Activated naive CD4-positive, alpha-beta T cell treated with anti-CD3 and anti-CD28 coated beads for 36 hours (primary cell): ENCODE results near the gene FARP1. TPM values are rescaled to one million over a fixed set of nuclear protein-coding genes. Genes with fewer than 3 reads are reported as not detected.

Experiments used
- CTCF ChIA-PET: fragments of 350-600 bp; sonication (Branson Sonifier 250); formaldehyde crosslinking; loops from one replicate; lab custom pipeline; 2021; ENCODE audit warnings: antibody characterized with exemption; lab: Charles Lee
- DNase-seq: peaks from one replicate; pipeline ENCODE4 v3.0.0-alpha.2; 2020
- H3K27ac Mint-ChIP-seq: one replicate; pipeline ENCODE4 v1.8.0; 2021; ENCODE audit warnings: mild to moderate bottlenecking, mixed read lengths
- H3K27me3 Mint-ChIP-seq: one replicate; pipeline ENCODE4 v1.8.0; 2021; ENCODE audit warnings: low read depth, mixed read lengths
- H3K36me3 Mint-ChIP-seq: one replicate; pipeline ENCODE4 v1.8.0; 2021; ENCODE audit warnings: low read depth, mixed read lengths
- H3K4me1 Mint-ChIP-seq: one replicate; pipeline ENCODE4 v1.8.0; 2021; ENCODE audit warnings: low read depth, mixed read lengths
- H3K4me3 Mint-ChIP-seq: one replicate; pipeline ENCODE4 v1.8.0; 2021; ENCODE audit warnings: mild to moderate bottlenecking, moderate library complexity, mixed read lengths
- H3K9me3 Mint-ChIP-seq: one replicate; pipeline ENCODE4 v1.8.0; 2021; ENCODE audit warnings: mixed read lengths
- intact Hi-C: fragments of 100-400 bp; cut with micrococcal nuclease; formaldehyde crosslinking; loops from one replicate; pipeline ENCODE4 v1.15.1; 2023
- total RNA-seq, 2 experiments: library from RNA; stranded (reverse); gene quantifications; one replicate each; pipeline ENCODE4 v1.2.3, GENCODE V29; 2021

FARP1 gene
- under 1 TPM; 0.27 to 0.38 TPM for total RNA-seq

DNA sequence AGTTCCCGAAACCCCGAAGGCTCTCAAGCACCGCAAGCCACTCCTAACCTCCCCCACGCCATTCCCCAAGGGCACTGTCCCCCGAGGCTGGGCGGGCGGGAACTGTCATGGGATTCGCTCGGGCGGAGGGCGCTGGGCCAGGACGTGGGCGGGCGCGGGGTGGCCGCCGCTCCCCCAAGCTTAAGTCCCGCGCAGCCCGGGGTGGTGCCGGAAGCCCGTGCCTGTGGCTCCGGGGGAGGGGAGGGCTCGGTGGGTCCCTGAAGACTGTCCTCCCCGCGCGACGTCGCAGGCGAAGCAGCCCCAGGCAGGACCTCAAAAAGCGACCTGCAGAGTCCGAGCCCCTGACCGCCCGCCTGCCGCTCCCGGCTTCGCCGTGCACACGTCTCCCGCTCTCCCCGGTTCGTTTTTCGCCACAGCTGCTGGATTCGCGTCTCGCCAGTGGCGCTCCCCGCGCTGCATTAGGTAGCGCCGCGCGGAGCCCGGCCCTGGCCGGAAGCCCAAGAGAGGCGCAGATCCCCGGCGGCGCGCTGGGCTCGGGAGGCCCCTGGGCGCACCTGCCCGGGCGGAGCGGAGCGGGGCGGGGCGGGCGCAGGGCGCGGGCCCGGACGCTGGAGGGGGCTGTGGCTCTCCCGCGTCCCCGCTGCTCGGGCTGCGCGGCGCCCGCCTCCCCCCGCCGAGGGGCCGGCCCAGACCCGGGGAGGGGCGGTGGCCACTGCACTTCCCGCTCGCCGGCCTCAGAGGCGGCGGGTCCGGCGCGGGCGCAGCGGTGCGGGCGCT is at the start of gene FARP1:
Gene FARP1, plus strand, starts transcription at position 715 of the 777 bp plus-strand sequence. CDS start 70,149 bp downstream, outside the sequence.
- Mint-ChIP-seq H3K27ac (no peak within 1 kb of the TSS), H3K36me3 (no peaks in the 10 kb centered on the region), H3K27me3 (peaks cover 52% of the 10 kb centered on the region), H3K4me3 (peak within 1 kb of the TSS; percentile 73), H3K9me3 (no peaks in the 10 kb centered on the region), H3K4me1 (peaks cover 9% of the 10 kb centered on the region)
- peak; percentile 62 for DNase-seq
- intact Hi-C loops = loop anchor here (1.0 to 5.0 kb wide), 3 partner anchors 165 to 530 kb away; no protein-coding TSS in a partner anchor
- CTCF ChIA-PET = interaction anchor here (0.5 kb wide), 1 partner anchor 514 kb away, joined by 3 read pairs; no protein-coding TSS in a partner anchor

DNA sequence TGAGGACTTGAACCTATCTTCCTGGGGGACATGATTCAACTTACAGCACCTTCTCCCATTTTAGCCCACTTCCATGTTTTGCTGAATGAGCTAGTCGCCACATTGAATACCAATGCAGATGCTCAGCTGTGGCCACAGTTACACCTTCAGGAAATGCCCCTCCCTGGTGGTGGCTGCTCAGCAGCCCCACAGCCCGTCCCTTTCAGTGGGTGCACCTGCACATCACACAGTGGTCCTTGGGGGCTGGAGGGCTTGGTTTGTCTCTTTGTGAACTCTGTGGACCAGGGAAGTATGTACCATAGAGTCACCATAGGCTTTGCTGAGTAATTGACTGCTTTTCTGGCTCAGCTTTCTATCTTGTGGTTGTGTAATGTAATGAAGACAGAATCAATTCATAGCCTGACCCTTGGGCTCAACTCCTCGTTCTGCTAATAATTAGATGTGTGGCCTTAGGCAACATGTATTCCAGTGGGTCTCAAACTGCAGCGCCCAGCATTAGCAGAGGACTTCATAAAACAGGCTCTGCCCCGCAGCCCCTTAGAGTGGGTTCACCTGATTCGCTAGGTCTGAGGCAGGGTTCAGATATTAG is 48.1 kb upstream of the FARP1 start:
- H3K27me3 Mint-ChIP-seq = peaks cover 6% of the 10 kb centered on the region
- no peak for DNase-seq
- no peaks in the 10 kb centered on the region for H3K4me1 Mint-ChIP-seq
- intact Hi-C loops = no loop called here
- H3K27ac Mint-ChIP-seq = no peak overlapping the region
- peaks cover 5% of the 10 kb centered on the region for H3K9me3 Mint-ChIP-seq
- no peak overlapping the region for H3K4me3 Mint-ChIP-seq
- CTCF ChIA-PET = no interaction called here
- no peaks in the 10 kb centered on the region for H3K36me3 Mint-ChIP-seq

DNA sequence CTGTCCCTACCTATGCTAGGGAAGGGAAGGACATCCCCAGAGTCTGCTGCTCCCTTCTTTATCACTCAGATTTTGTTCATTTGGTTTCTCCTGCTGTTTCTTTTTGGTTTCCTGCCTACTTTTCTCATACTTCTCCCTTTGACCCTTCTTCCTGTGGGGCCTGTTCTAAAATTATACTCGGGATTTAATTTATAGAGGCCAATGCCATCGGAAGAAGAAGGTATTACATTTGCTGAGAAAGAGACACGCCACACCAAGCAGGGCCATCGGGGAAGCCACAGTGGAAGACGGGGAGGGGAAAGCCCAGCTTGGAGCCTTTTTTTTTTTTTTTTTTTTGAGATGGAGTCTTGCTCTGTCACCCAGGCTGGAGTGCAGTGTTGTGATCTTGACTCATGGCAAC is 46.8 kb upstream of the FARP1 start:
- H3K9me3 Mint-ChIP-seq = peaks cover 2% of the 10 kb centered on the region
- CTCF ChIA-PET = no interaction called here
- no peak overlapping the region for H3K4me3 Mint-ChIP-seq
- no peaks in the 10 kb centered on the region for H3K36me3 Mint-ChIP-seq
- H3K4me1 Mint-ChIP-seq = no peaks in the 10 kb centered on the region
- H3K27ac Mint-ChIP-seq = no peak overlapping the region
- DNase-seq = no peak
- H3K27me3 Mint-ChIP-seq = peaks cover 6% of the 10 kb centered on the region
- intact Hi-C loops = no loop called here

DNA sequence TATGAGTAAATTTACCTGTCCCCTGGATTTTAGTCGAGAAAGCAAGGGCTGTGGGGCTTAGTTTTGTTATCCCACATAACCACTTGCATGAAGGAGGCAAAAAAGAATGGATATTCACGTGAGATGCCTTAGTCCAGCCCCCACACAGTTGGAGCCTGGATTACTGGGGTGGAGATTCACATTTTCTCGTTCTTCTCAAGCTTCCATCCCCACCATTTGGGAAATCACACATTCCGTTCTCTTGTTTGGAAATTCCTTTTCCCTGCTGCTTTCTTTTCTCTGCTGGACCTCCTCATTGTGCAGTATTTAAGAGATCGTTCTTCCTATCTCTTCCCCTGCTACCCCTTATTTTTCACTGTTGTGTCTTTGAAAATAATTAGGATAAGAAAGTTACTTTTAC is 45.1 kb upstream of the FARP1 start:
- Mint-ChIP-seq H3K9me3 (peaks cover 2% of the 10 kb centered on the region), H3K4me3 (no peak overlapping the region), H3K27ac (no peak overlapping the region), H3K36me3 (no peaks in the 10 kb centered on the region), H3K4me1 (no peaks in the 10 kb centered on the region), H3K27me3 (peaks cover 6% of the 10 kb centered on the region)
- CTCF ChIA-PET = no interaction called here
- no peak for DNase-seq
- intact Hi-C loops = no loop called here

- Mint-ChIP-seq H3K36me3 (no peaks in the 10 kb centered on the region), H3K27me3 (peaks cover 6% of the 10 kb centered on the region), H3K9me3 (no peaks in the 10 kb centered on the region), H3K4me3 (no peak overlapping the region), H3K27ac (no peak overlapping the region), H3K4me1 (no peaks in the 10 kb centered on the region)
- CTCF ChIA-PET = no interaction called here
- no peak for DNase-seq
- intact Hi-C loops = no loop called here
Observed at GRCh38 chr13:98098516-98098915, 44.4 kb upstream of the FARP1 start.

DNA sequence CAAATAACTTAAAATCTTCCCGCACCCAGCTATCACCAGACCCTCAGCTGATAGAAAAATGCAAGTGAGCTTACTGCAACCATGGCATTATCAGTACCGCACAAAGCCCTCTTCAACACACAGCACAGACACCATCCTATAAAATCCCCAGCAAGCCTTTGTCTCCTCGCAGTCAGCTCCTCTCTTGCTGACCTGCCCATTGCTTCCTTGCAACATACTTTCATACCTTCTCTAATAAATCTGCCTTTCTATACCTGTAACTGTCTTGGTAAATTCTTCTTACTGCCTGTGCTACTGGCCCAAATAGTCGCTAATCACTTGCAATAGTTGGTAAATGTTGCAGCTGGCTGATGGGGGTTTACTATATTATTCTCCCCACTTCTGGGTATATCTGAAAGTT is 43.3 kb upstream of the FARP1 start:
- intact Hi-C loops = no loop called here
- Mint-ChIP-seq H3K9me3 (no peaks in the 10 kb centered on the region), H3K27ac (no peak overlapping the region), H3K4me1 (no peaks in the 10 kb centered on the region), H3K4me3 (no peak overlapping the region), H3K27me3 (peaks cover 5% of the 10 kb centered on the region), H3K36me3 (no peaks in the 10 kb centered on the region)
- DNase-seq = no peak
- CTCF ChIA-PET = no interaction called here

GRCh38 chr13:98100481-98100880 is 42.4 kb upstream of the FARP1 start:
- CTCF ChIA-PET = no interaction called here
- Mint-ChIP-seq H3K27ac (no peak overlapping the region), H3K9me3 (no peaks in the 10 kb centered on the region), H3K4me1 (no peaks in the 10 kb centered on the region), H3K4me3 (no peak overlapping the region), H3K36me3 (no peaks in the 10 kb centered on the region), H3K27me3 (peaks cover 4% of the 10 kb centered on the region)
- intact Hi-C loops = no loop called here
- DNase-seq = no peak

GRCh38 chr13:98103531-98103930 is 39.4 kb upstream of the FARP1 start:
- Mint-ChIP-seq H3K27ac (no peak overlapping the region), H3K36me3 (no peaks in the 10 kb centered on the region), H3K9me3 (no peaks in the 10 kb centered on the region), H3K4me1 (no peaks in the 10 kb centered on the region), H3K4me3 (no peak overlapping the region), H3K27me3 (no peaks in the 10 kb centered on the region)
- intact Hi-C loops = no loop called here
- no peak for DNase-seq
- CTCF ChIA-PET = no interaction called here

DNA sequence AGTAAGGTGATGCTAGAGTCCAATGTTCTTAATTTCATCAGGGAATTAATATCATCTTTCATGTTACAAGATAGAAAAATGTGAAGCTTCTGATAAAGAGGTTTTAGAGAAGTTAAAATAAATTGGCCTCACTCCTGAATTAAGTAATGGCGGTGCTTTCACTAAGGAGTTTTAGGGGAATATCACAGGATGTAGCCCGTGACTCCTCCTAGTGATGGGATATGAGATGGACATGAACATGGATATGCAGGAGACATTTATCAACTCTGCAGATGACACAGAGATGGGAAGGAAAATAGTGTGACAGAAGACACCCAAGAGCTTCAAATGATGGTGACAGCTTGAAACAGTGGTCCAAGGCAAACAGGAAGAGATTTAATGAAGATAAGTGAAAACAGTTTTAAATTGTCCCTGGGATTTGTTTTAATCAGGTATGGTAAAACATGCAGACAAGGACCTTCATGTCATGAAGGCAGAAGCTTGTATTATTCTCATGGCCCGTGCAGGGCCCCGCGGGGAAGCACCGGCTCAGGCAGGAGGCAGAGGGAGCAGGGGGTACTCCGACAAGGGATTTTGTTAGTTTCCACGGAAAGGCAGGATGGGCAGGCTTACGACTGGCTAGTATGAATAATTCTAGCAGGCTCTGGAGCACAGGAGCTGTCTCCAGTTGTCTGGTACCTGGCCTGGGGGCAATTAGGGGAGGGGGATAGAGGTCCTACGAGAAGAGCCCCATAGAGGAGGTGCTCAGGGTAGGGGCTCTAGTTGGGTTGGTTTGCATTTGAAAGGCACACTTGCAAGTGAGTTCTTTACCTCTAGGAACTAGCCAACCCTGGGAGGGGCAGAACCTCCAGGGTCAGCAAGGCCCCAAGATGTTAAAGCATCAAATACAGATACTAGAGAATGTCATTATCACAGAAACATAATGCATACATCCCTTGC is 38.7 kb upstream of the FARP1 start:
- no peaks in the 10 kb centered on the region for H3K36me3 Mint-ChIP-seq
- H3K4me3 Mint-ChIP-seq = no peak overlapping the region
- no peaks in the 10 kb centered on the region for H3K9me3 Mint-ChIP-seq
- intact Hi-C loops = no loop called here
- H3K27me3 Mint-ChIP-seq = no peaks in the 10 kb centered on the region
- DNase-seq = no peak
- H3K27ac Mint-ChIP-seq = no peak overlapping the region
- no peaks in the 10 kb centered on the region for H3K4me1 Mint-ChIP-seq
- CTCF ChIA-PET = no interaction called here

- Mint-ChIP-seq H3K27ac (no peak overlapping the region), H3K36me3 (no peaks in the 10 kb centered on the region), H3K27me3 (no peaks in the 10 kb centered on the region), H3K4me1 (no peaks in the 10 kb centered on the region), H3K4me3 (no peak overlapping the region), H3K9me3 (no peaks in the 10 kb centered on the region)
- no peak for DNase-seq
- CTCF ChIA-PET = no interaction called here
- intact Hi-C loops = no loop called here
Observed at GRCh38 chr13:98105929-98106336, 37.0 kb upstream of the FARP1 start.

DNA sequence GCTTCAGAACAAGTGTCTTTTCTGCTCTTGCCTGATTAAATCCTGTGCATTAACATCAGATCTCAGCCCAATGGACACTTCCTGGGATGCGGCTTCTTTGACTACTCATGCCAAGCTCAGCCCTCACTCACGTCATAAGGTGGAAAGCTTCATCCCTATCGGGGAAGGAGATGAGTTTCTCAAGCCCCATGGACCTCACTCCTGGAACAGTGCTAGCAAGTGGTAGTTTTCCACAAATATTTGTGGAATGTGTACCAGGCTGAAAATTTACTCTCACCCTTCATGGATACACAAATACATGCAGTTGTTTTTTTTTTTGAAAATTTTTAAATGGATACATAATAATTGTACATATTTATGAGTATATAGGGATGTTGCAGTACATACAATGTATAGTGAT is 34.6 kb upstream of the FARP1 start:
- intact Hi-C loops = no loop called here
- no peak overlapping the region for H3K4me3 Mint-ChIP-seq
- no peaks in the 10 kb centered on the region for H3K27me3 Mint-ChIP-seq
- H3K36me3 Mint-ChIP-seq = no peaks in the 10 kb centered on the region
- H3K27ac Mint-ChIP-seq = no peak overlapping the region
- no peaks in the 10 kb centered on the region for H3K4me1 Mint-ChIP-seq
- no peak for DNase-seq
- CTCF ChIA-PET = no interaction called here
- H3K9me3 Mint-ChIP-seq = no peaks in the 10 kb centered on the region

DNA sequence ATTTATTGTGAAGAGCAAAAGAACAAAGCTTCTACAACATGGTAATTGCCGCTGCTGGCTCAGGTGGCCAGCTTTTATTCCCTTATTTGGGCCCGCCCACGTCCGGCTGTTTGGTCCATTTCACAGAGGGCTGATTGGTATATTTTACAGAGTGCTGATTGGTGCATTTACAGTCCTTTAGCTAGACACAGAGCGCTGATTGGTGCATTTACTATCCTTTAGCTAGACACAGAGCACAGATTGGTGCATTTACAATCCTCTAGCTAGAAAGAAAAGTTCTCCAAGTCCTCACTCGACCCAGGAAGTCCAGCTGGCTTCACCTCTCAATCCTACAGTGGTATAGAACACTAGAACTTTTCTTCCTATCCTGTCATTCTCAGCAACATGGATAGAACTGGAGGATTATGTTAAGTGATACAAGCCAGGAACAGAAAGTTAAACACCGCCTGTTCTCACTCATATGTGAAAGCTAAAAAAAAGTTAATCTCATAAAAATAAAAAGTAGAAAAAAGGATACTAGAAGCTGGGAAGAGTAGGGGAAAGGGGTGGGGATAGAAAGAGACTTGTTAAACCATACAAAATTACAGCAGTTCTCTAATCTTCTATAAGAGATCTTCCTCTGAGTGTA is 33.6 kb upstream of the FARP1 start:
- H3K9me3 Mint-ChIP-seq = no peaks in the 10 kb centered on the region
- CTCF ChIA-PET = interaction anchor here (0.7 to 0.8 kb wide), 3 partner anchors 9 to 562 kb away, joined by 3 to 4 read pairs (median 4); no protein-coding TSS in a partner anchor
- intact Hi-C loops = no loop called here
- no peak for DNase-seq
- no peaks in the 10 kb centered on the region for H3K4me1 Mint-ChIP-seq
- H3K4me3 Mint-ChIP-seq = no peak overlapping the region
- no peaks in the 10 kb centered on the region for H3K27me3 Mint-ChIP-seq
- H3K27ac Mint-ChIP-seq = no peak overlapping the region
- H3K36me3 Mint-ChIP-seq = no peaks in the 10 kb centered on the region
